Hepatocyte (in vitro differentiated cells): ENCODE measurements around the gene NEDD9.

Experiments used
- EZH2 ChIP-seq: fragments of 200-600 bp; sonication (generic); IDR thresholded peaks from 2 replicates; pipeline ENCODE4 v1.6.1; 2016; ENCODE audit warnings: antibody characterized with exemption, mild to moderate bottlenecking, borderline replicate concordance
- EZH2phosphoT487 ChIP-seq: fragments of 200-600 bp; sonication (generic); IDR thresholded peaks from one replicate; pipeline ENCODE4 v1.6.1; 2018; ENCODE audit warnings: antibody characterized with exemption, mild to moderate bottlenecking, low read depth, moderate library complexity; ENCODE audit not compliant: unreplicated experiment, severe bottlenecking
- TF ChIP-seq, protein P1 (sequence below): fragments of 200-600 bp; sonication (generic); IDR thresholded peaks from 2 replicates; pipeline ENCODE4 v1.5.1; 2016; ENCODE audit warnings: antibody characterized with exemption, mild to moderate bottlenecking; ENCODE audit not compliant: poor library complexity

DNA sequence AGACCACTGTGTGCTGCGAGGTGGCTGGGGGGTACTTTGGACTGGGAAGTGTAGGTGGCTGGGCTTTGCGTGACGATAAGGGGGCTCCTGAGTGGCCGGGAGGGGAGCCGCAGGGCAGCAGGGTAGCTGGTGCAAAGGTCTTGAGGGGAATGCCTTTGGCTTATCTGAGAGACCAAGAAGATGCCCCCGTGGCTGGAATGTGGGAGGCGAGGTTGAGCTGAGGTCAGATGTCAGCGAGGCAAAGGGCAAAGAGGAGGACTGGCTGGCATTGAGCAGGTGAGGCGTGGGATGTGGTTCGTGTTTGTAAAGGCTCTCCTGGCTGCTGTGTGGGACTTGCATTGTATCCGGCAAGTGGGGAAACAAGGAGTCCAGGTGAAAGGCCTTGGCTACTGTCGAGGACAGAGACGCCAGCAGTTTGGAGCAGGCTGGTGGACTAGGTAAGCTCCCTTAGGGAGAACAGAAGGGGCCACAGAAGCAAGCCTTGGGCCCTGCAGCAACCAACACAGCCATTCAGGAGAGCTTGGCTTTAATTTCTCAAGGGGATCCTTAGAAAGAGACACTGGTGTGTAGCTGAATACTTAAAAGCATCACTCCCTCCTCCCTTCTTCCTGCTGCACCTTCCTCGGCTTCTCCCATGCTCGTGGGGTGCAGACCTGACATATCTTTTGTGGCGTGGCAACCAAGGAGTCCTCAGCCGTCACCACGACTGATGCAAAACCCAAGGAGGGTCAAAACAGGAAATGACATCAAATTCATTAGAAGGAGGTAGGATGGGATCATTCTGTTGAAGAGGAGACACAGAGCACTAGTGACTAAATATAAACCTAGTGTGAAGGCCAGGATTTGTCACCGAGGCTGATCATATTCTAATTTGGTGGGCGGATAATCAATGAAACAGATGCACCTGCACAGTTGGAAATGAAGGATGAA lies 67.5 kb downstream of the NEDD9 start:
- TF ChIP-seq, protein P1, sequence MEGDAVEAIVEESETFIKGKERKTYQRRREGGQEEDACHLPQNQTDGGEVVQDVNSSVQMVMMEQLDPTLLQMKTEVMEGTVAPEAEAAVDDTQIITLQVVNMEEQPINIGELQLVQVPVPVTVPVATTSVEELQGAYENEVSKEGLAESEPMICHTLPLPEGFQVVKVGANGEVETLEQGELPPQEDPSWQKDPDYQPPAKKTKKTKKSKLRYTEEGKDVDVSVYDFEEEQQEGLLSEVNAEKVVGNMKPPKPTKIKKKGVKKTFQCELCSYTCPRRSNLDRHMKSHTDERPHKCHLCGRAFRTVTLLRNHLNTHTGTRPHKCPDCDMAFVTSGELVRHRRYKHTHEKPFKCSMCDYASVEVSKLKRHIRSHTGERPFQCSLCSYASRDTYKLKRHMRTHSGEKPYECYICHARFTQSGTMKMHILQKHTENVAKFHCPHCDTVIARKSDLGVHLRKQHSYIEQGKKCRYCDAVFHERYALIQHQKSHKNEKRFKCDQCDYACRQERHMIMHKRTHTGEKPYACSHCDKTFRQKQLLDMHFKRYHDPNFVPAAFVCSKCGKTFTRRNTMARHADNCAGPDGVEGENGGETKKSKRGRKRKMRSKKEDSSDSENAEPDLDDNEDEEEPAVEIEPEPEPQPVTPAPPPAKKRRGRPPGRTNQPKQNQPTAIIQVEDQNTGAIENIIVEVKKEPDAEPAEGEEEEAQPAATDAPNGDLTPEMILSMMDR: no peak
- TF ChIP-seq EZH2 (no peak), EZH2phosphoT487 (no peak)
